Renal cortex interstitium (tissue), 11 donors: ENCODE measurements around the gene NEURL1. TPM values are rescaled to one million over a fixed set of nuclear protein-coding genes. Genes with fewer than 3 reads are reported as not detected.

Experiments
- DNase-seq, 11 donors: peaks; one replicate each; pipeline ENCODE4 v3.0.0-alpha.2; 2013; ENCODE audit warnings: low read depth in 9 of 11, low spot score in 4 of 11; ENCODE audit errors: extremely low read depth in 1 of 11
- polyA plus RNA-seq, 3 donors: library from polyadenylated mRNA; unstranded; fragments of 120-200 nt; gene quantifications; one replicate each; pipeline ENCODE4 v1.2.1, GENCODE V29; 2013; ENCODE audit not compliant: insufficient read length in 3 of 3

Gene NEURL1
- polyA plus RNA-seq, 3 donors = 0.90 to 2.4 (median 1.8) TPM

- DNase-seq = no peak
Measured at GRCh38 chr10:103551619-103552602, 58.4 kb downstream of the NEURL1 start.

GRCh38 chr10:103552856-103553742 is 59.6 kb downstream of the NEURL1 start:
- DNase-seq = no peak

GRCh38 chr10:103553743-103554487 is 60.4 kb downstream of the NEURL1 start:
- no peak for DNase-seq

GRCh38 chr10:103554488-103555324 is 61.2 kb downstream of the NEURL1 start:
- peak in 8 of 11 donors; percentile 39 to 72 (median 59) for DNase-seq

- no peak for DNase-seq
Measured at GRCh38 chr10:103555325-103555649, 61.8 kb downstream of the NEURL1 start.

GRCh38 chr10:103555712-103556111 is 62.2 kb downstream of the NEURL1 start:
- no peak for DNase-seq

GRCh38 chr10:103556383-103557007 is 63.0 kb downstream of the NEURL1 start:
- no peak for DNase-seq

GRCh38 chr10:103557455-103557854 is 64.0 kb downstream of the NEURL1 start:
- DNase-seq = no peak

GRCh38 chr10:103558911-103559310 is 65.4 kb downstream of the NEURL1 start:
- no peak for DNase-seq

- DNase-seq = no peak
Measured at GRCh38 chr10:103559776-103560175, 66.3 kb downstream of the NEURL1 start.

GRCh38 chr10:103560886-103561285 is 67.4 kb downstream of the NEURL1 start:
- DNase-seq = no peak

GRCh38 chr10:103562383-103562782 is 68.9 kb downstream of the NEURL1 start:
- DNase-seq = no peak

- DNase-seq = no peak
Measured at GRCh38 chr10:103563231-103564115, 70.0 kb downstream of the NEURL1 start.

GRCh38 chr10:103564116-103564501 is 70.6 kb downstream of the NEURL1 start:
- peak in 2 of 11 donors; percentile 12 to 20 for DNase-seq

GRCh38 chr10:103564776-103565520 is 71.4 kb downstream of the NEURL1 start:
- DNase-seq = no peak

GRCh38 chr10:103566536-103566935 is 73.0 kb downstream of the NEURL1 start:
- DNase-seq = no peak
